CD4-positive, alpha-beta memory T cell (primary cell): ENCODE measurements around the gene ERC2. TPM values are rescaled to one million over a fixed set of nuclear protein-coding genes. Genes with fewer than 3 reads are reported as not detected.

ENCODE experiments used
- CTCF ChIA-PET: fragments of 350-600 bp; sonication (Branson Sonifier 250); formaldehyde crosslinking; loops from one replicate; lab custom pipeline; 2021; ENCODE audit warnings: inconsistent platforms; ENCODE audit not compliant: partially characterized antibody; lab: Charles Lee
- POLR2A ChIA-PET: fragments of 350-600 bp; sonication (Branson Sonifier 250); formaldehyde crosslinking; loops from one replicate; lab custom pipeline; 2021; ENCODE audit not compliant: partially characterized antibody; lab: Charles Lee
- DNase-seq, 5 donors: peaks; one replicate each; pipeline versions ENCODE4 v3.0.0 to v3.0.0-alpha.2; 2020 to 2022; ENCODE audit warnings: mixed read lengths in 1 of 5
- H3K27ac ChIP-seq: one replicate; pipeline ENCODE4 v1.7.0; 2013; ENCODE audit warnings: low read depth, low read length
- H3K27me3 ChIP-seq: 2 replicates; pipeline ENCODE4 v1.7.0; 2013; ENCODE audit warnings: mild to moderate bottlenecking, low read length, moderate library complexity; ENCODE audit not compliant: insufficient read depth
- H3K36me3 ChIP-seq: 2 replicates; pipeline ENCODE4 v1.7.0; 2013; ENCODE audit warnings: mild to moderate bottlenecking, low read length, moderate library complexity; ENCODE audit not compliant: insufficient read depth
- H3K4me1 ChIP-seq: 2 replicates; pipeline ENCODE4 v1.7.0; 2013; ENCODE audit warnings: mild to moderate bottlenecking, low read length, moderate library complexity; ENCODE audit not compliant: insufficient read depth
- H3K4me3 ChIP-seq, 2 donors: one replicate each; pipeline ENCODE4 v1.7.0; 2013; ENCODE audit warnings: low read length in 2 of 2, mild to moderate bottlenecking in 1 of 2
- H3K9me3 ChIP-seq, 2 donors: one replicate each; pipeline ENCODE4 v1.7.0; 2013; ENCODE audit warnings: low read length in 2 of 2, control low read depth in 1 of 2; ENCODE audit not compliant: control insufficient read depth in 1 of 2
- H3K27ac Mint-ChIP-seq, 7 donors: one replicate each; pipeline ENCODE4 v1.8.0; 2020 to 2021; ENCODE audit warnings: mixed read lengths in 7 of 7, mild to moderate bottlenecking in 6 of 7, inconsistent platforms in 3 of 7, moderate library complexity in 3 of 7
- H3K27me3 Mint-ChIP-seq, 2 donors: one replicate each; pipeline ENCODE4 v1.8.0; 2020 to 2021; ENCODE audit warnings: mixed read lengths in 2 of 2
- H3K36me3 Mint-ChIP-seq, 2 donors: one replicate each; pipeline ENCODE4 v1.8.0; 2020 to 2021; ENCODE audit warnings: mixed read lengths in 2 of 2, inconsistent platforms in 1 of 2, mild to moderate bottlenecking in 1 of 2
- H3K4me1 Mint-ChIP-seq, 4 donors: one replicate each; pipeline ENCODE4 v1.8.0; 2020 to 2021; ENCODE audit warnings: mixed read lengths in 4 of 4, mild to moderate bottlenecking in 1 of 4
- H3K4me3 Mint-ChIP-seq, 8 donors: one replicate each; pipeline ENCODE4 v1.8.0; 2020 to 2021; ENCODE audit warnings: mixed read lengths in 8 of 8, mild to moderate bottlenecking in 7 of 8, moderate library complexity in 6 of 8, inconsistent platforms in 3 of 8
- H3K9me3 Mint-ChIP-seq, 8 donors: one replicate each; pipeline ENCODE4 v1.8.0; 2020 to 2021; ENCODE audit warnings: mixed read lengths in 8 of 8, mild to moderate bottlenecking in 5 of 8, inconsistent platforms in 3 of 8, moderate library complexity in 1 of 8
- intact Hi-C: fragments of 100-400 bp; cut with micrococcal nuclease; formaldehyde crosslinking; loops from one replicate; pipeline ENCODE4 v1.15.1; 2023
- polyA plus RNA-seq, 2 donors: library from polyadenylated mRNA; unstranded; fragments of 300-500 nt; fragmentation: Illumina TruSeq; gene quantifications; one replicate each; pipeline ENCODE4 v1.2.3, GENCODE V29; 2021
- total RNA-seq, 2 experiments: library from RNA; stranded (reverse); gene quantifications; one replicate each; pipeline ENCODE4 v1.2.3, GENCODE V29; 2021

The ERC2 gene
- total and polyA plus RNA-seq, 4 experiments from 2014 or later: not detected

DNA sequence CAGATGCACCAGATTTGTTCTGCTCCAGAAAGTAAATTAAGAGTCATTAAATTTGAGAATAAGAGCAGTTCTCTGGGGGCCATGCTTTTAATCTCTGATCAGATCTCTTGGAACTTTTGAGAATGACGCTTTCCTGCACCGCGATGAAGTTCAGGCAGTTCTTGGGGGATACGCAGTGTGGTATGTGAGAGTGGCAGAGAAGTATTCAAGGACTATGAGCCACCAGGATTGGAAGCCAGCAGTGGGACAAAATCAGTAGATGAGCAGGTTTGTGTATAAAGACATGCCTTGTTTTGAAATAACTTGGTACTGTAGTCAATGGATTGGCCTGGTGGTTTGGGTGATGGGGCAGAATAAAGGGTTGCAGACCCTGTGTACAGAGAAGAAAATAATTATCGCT is 483.6 kb downstream of the ERC2 start:
- H3K9me3 Mint-ChIP-seq: peaks cover 0 to 4% (median 0%) of the 10 kb centered on the region in 8 donors
- no peak overlapping the region for H3K27ac ChIP-seq
- CTCF ChIA-PET: no interaction called here
- H3K4me3 ChIP-seq: no peak overlapping the region
- H3K36me3 ChIP-seq: no peaks in the 10 kb centered on the region
- intact Hi-C loops: no loop called here
- no peaks in the 10 kb centered on the region for H3K27me3 ChIP-seq
- H3K4me3 Mint-ChIP-seq: no peak overlapping the region
- no peak overlapping the region for H3K27ac Mint-ChIP-seq
- H3K4me1 Mint-ChIP-seq: no peaks in the 10 kb centered on the region
- H3K4me1 ChIP-seq: no peaks in the 10 kb centered on the region
- no peaks in the 10 kb centered on the region for H3K27me3 Mint-ChIP-seq
- DNase-seq: no peak
- H3K9me3 ChIP-seq: no peaks in the 10 kb centered on the region
- H3K36me3 Mint-ChIP-seq: no peaks in the 10 kb centered on the region
- POLR2A ChIA-PET: no interaction called here

DNA sequence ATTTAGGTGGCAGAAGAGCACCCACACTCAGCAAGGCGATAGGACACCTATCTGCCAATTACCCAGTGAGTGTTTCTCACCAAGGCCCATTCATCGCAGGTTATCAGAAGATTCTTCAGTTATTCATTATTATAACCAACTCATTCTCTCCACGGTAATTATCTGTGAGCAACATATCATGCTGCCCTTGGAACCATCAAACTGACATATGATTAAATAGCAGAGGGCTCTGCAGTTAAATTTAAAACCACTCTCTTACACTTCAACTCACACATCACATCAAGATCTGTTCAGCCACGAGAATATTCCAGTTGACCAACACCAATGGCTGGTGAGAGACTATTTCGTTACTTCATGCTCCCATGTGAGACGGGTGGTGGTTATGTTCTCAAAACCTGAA is 489.3 kb downstream of the ERC2 start:
- Mint-ChIP-seq H3K27ac (no peak overlapping the region), H3K36me3 (no peaks in the 10 kb centered on the region), H3K4me1 (no peaks in the 10 kb centered on the region), H3K9me3 (peaks cover 0 to 4% (median under 1%) of the 10 kb centered on the region in 8 donors), H3K4me3 (no peak overlapping the region), H3K27me3 (no peaks in the 10 kb centered on the region)
- H3K36me3 ChIP-seq: no peaks in the 10 kb centered on the region
- no peak overlapping the region for H3K4me3 ChIP-seq
- no peaks in the 10 kb centered on the region for H3K4me1 ChIP-seq
- ChIA-PET POLR2A (no interaction called here), CTCF (no interaction called here)
- no peak overlapping the region for H3K27ac ChIP-seq
- H3K27me3 ChIP-seq: no peaks in the 10 kb centered on the region
- no peak for DNase-seq
- intact Hi-C loops: no loop called here
- H3K9me3 ChIP-seq: no peaks in the 10 kb centered on the region

- POLR2A ChIA-PET: no interaction called here
- DNase-seq: no peak
- Mint-ChIP-seq H3K4me1 (no peaks in the 10 kb centered on the region), H3K36me3 (no peaks in the 10 kb centered on the region), H3K27ac (no peak overlapping the region), H3K4me3 (no peak overlapping the region), H3K27me3 (no peaks in the 10 kb centered on the region), H3K9me3 (peaks cover 0 to 5% (median 0%) of the 10 kb centered on the region in 8 donors)
- CTCF ChIA-PET: interaction anchor here (0.7 kb wide), 1 partner anchor 8 kb away, joined by 3 read pairs; no protein-coding TSS in a partner anchor
- Histone ChIP-seq H3K4me1 (no peaks in the 10 kb centered on the region), H3K4me3 (no peak overlapping the region), H3K27me3 (no peaks in the 10 kb centered on the region), H3K9me3 (no peaks in the 10 kb centered on the region), H3K36me3 (no peaks in the 10 kb centered on the region), H3K27ac (no peak overlapping the region)
- intact Hi-C loops: no loop called here
Observed at GRCh38 chr3:55974421-55975165, 493.7 kb downstream of the ERC2 start.

GRCh38 chr3:55969634-55970033 is 498.6 kb downstream of the ERC2 start:
- ChIA-PET POLR2A (no interaction called here), CTCF (no interaction called here)
- Histone ChIP-seq H3K27ac (no peak overlapping the region), H3K27me3 (no peaks in the 10 kb centered on the region), H3K4me1 (no peaks in the 10 kb centered on the region), H3K4me3 (no peak overlapping the region), H3K36me3 (no peaks in the 10 kb centered on the region), H3K9me3 (no peaks in the 10 kb centered on the region)
- Mint-ChIP-seq H3K36me3 (no peaks in the 10 kb centered on the region), H3K9me3 (peaks cover 0 to 7% (median 0%) of the 10 kb centered on the region in 8 donors), H3K4me1 (no peaks in the 10 kb centered on the region), H3K4me3 (no peak overlapping the region), H3K27ac (no peak overlapping the region), H3K27me3 (no peaks in the 10 kb centered on the region)
- intact Hi-C loops: no loop called here
- no peak for DNase-seq

DNA sequence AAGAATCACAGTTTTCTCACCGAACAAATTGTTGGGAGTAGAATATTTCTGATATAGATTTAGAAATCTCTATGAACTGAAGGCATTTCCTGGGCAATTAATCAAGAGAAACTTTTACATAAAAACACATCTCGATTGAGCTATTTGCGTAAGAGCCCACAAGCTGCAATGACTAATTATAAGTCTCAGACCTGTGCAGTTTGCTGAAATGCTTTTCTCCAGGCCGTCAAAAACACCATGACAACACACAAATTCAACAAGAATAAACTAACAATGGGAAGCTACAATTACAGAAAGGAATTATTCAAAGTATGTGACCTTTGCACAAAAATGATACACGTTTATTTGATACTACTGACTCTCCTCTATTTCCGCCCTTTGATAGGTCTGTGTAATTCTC is 499.9 kb downstream of the ERC2 start:
- no peaks in the 10 kb centered on the region for H3K4me1 Mint-ChIP-seq
- H3K27ac ChIP-seq: no peak overlapping the region
- intact Hi-C loops: no loop called here
- ChIA-PET POLR2A (no interaction called here), CTCF (no interaction called here)
- H3K36me3 ChIP-seq: no peaks in the 10 kb centered on the region
- H3K9me3 Mint-ChIP-seq: peaks cover 0 to 7% (median 0%) of the 10 kb centered on the region in 8 donors
- no peak overlapping the region for H3K27ac Mint-ChIP-seq
- no peaks in the 10 kb centered on the region for H3K36me3 Mint-ChIP-seq
- H3K4me1 ChIP-seq: no peaks in the 10 kb centered on the region
- no peaks in the 10 kb centered on the region for H3K27me3 ChIP-seq
- DNase-seq: no peak
- H3K27me3 Mint-ChIP-seq: no peaks in the 10 kb centered on the region
- H3K4me3 ChIP-seq: no peak overlapping the region
- no peak overlapping the region for H3K4me3 Mint-ChIP-seq
- H3K9me3 ChIP-seq: no peaks in the 10 kb centered on the region

DNA sequence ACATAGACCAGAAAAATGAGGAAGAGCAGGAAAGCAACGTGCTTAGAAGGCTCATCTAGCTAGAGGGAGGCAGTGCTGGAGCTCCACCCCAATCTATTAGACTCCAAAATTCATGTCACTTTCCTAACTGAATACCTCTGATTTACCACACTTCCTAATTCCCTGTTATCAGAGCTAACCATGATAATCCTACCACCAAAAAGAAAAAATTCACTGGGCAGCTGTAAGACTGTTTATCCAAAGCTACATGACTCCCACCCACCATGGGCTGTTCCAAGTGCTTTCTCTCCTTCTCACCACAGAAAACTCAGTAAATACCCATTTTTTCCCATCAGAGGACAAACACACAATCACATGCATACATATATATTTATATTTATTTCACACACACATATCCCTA is 501.7 kb downstream of the ERC2 start:
- Mint-ChIP-seq H3K27me3 (no peaks in the 10 kb centered on the region), H3K27ac (no peak overlapping the region), H3K9me3 (peaks cover 0 to 3% (median 0%) of the 10 kb centered on the region in 8 donors), H3K36me3 (no peaks in the 10 kb centered on the region), H3K4me1 (peaks cover 0 to 2% (median 0%) of the 10 kb centered on the region in 4 donors), H3K4me3 (no peak overlapping the region)
- H3K4me3 ChIP-seq: no peak overlapping the region
- DNase-seq: no peak
- CTCF ChIA-PET: interaction anchor here (1.3 kb wide), 1 partner anchor 8 kb away, joined by 3 read pairs; no protein-coding TSS in a partner anchor
- no peaks in the 10 kb centered on the region for H3K4me1 ChIP-seq
- no peaks in the 10 kb centered on the region for H3K9me3 ChIP-seq
- POLR2A ChIA-PET: no interaction called here
- no peaks in the 10 kb centered on the region for H3K27me3 ChIP-seq
- no peaks in the 10 kb centered on the region for H3K36me3 ChIP-seq
- no peak overlapping the region for H3K27ac ChIP-seq
- intact Hi-C loops: no loop called here

DNA sequence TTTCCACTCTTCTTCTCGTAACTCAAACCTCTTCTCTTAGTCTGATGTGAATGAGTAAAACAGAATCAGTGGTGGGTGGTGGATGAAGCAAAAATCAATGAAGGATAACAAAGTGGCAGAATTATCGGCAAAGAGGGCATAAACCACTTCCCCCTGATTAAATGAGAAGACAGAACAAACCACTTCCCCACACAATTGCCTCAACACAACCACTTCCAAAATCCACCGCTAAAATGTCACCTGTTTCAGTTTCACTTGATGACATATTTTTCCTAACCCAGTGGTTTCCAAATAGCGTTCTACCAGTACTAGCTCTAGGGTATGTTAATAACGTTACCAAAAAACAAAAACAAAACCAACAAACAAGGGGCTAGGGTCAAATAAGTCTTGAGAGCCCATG is 502.5 kb downstream of the ERC2 start:
- Mint-ChIP-seq H3K9me3 (peaks cover 0 to 3% (median under 1%) of the 10 kb centered on the region in 8 donors), H3K4me3 (no peak overlapping the region), H3K36me3 (no peaks in the 10 kb centered on the region), H3K27me3 (no peaks in the 10 kb centered on the region), H3K27ac (no peak overlapping the region), H3K4me1 (peaks cover 0 to 2% (median 0%) of the 10 kb centered on the region in 4 donors)
- no peak overlapping the region for H3K4me3 ChIP-seq
- CTCF ChIA-PET: no interaction called here
- H3K27ac ChIP-seq: no peak overlapping the region
- DNase-seq: no peak
- no peaks in the 10 kb centered on the region for H3K27me3 ChIP-seq
- no peaks in the 10 kb centered on the region for H3K9me3 ChIP-seq
- H3K36me3 ChIP-seq: no peaks in the 10 kb centered on the region
- intact Hi-C loops: no loop called here
- no peaks in the 10 kb centered on the region for H3K4me1 ChIP-seq
- POLR2A ChIA-PET: no interaction called here
